ENCODE data around the gene BBOF1.

- TF ChIP-seq POLR2A (IDR thresholded peaks at IDR 0.05; ENCODE audit: low read depth, low read length) = no peak
- no peak for TF ChIP-seq TAF1 (IDR thresholded peaks at IDR 0.05; ENCODE audit: borderline replicate concordance, low read depth, low read length)
Observed at GRCh38 chr14:74085828-74086227, 66.7 kb downstream of the BBOF1 start.
